HG03354 (cell line): ENCODE data around the gene CDKN1B.
A peak's percentile ranks its signal among the peaks of the same experiment; 100 is the strongest.

Source experiments
- ATAC-seq: cut with Tn5 transposase; IDR thresholded peaks from one replicate; pipeline ENCODE4 v1.9.1; 2021; ENCODE audit warnings: mild to moderate bottlenecking; ENCODE audit not compliant: unreplicated experiment, poor library complexity, severe bottlenecking

CDKN1B gene

GRCh38 chr12:12716793-12717585 lies at the start of gene CDKN1B:
CDKN1B (plus strand) TSS chr12:12717368; CDS start chr12:12717840, 472 bp downstream.
- ATAC-seq = peak; percentile 54

GRCh38 chr12:12668005-12668404 lies 49.2 kb upstream of the CDKN1B start:
- ATAC-seq = no peak

GRCh38 chr12:12669020-12669419 lies 48.1 kb upstream of the CDKN1B start:
- ATAC-seq = no peak

GRCh38 chr12:12671850-12672660 lies 45.1 kb upstream of the CDKN1B start:
- no peak for ATAC-seq

- peak; percentile 64 for ATAC-seq
Observed at GRCh38 chr12:12673296-12673695, 43.9 kb upstream of the CDKN1B start.

- no peak for ATAC-seq
Observed at GRCh38 chr12:12676605-12677004, 40.6 kb upstream of the CDKN1B start.

GRCh38 chr12:12681061-12681765 lies 36.0 kb upstream of the CDKN1B start:
- ATAC-seq = no peak

GRCh38 chr12:12682284-12682683 lies 34.9 kb upstream of the CDKN1B start:
- ATAC-seq = no peak

- ATAC-seq = no peak
Observed at GRCh38 chr12:12683136-12683697, 34.0 kb upstream of the CDKN1B start.

- no peak for ATAC-seq
Observed at GRCh38 chr12:12683725-12684124, 33.4 kb upstream of the CDKN1B start.

GRCh38 chr12:12684375-12685106 lies 32.6 kb upstream of the CDKN1B start:
- no peak for ATAC-seq

GRCh38 chr12:12685305-12685704 lies 31.9 kb upstream of the CDKN1B start:
- ATAC-seq = no peak

- ATAC-seq = no peak
Observed at GRCh38 chr12:12686472-12686871, 30.7 kb upstream of the CDKN1B start.

GRCh38 chr12:12686925-12687324 lies 30.2 kb upstream of the CDKN1B start:
- no peak for ATAC-seq

- ATAC-seq = no peak
Observed at GRCh38 chr12:12689647-12690300, 27.4 kb upstream of the CDKN1B start.

- peak; percentile 31 for ATAC-seq
Observed at GRCh38 chr12:12691549-12691948, 25.6 kb upstream of the CDKN1B start.

GRCh38 chr12:12693111-12693671 lies 24.0 kb upstream of the CDKN1B start:
- no peak for ATAC-seq

- peak; percentile 71 for ATAC-seq
Observed at GRCh38 chr12:12696562-12697383, 20.4 kb upstream of the CDKN1B start.
